ENCODE measurements around the gene TIMELESS.

The TIMELESS gene

GRCh38 chr12:56413392-56413791 is 35.8 kb downstream of the TIMELESS start:
- no peak overlapping the region for H2AFZ ChIP-seq (ENCODE audit: low read length)
- H3K79me1 ChIP-seq (ENCODE audit: low read depth, low read length): no peaks in the 10 kb centered on the region
- no peak overlapping the region for H3K4me3 ChIP-seq (ENCODE audit: low read length in 2 of 2)
- no peak for DNase-seq (ENCODE audit: low spot score)
- peaks cover 0 to 2% of the 10 kb centered on the region in 2 donors for H3K9me3 ChIP-seq (replicated peaks in 1 of 2; ENCODE audit: control insufficient read depth in 2 of 2, insufficient read depth in 1 of 2, low read depth in 1 of 2, low read length in 2 of 2)
- H3K4me1 ChIP-seq (ENCODE audit: control insufficient read depth in 2 of 2, insufficient read depth in 1 of 2, low read depth in 1 of 2, low read length in 2 of 2): no peaks in the 10 kb centered on the region
- WGBS, 2 donors (ENCODE audit: extremely low coverage in 2 of 2, insufficient read length in 2 of 2, insufficient replicate concordance in 1 of 2): no CpG with 5 or more reads among the region's 7 CpGs
- no peak overlapping the region for H3K4me2 ChIP-seq (ENCODE audit: insufficient read depth, low read length, poor library complexity, severe bottlenecking)
- no peak overlapping the region for H2AK5ac ChIP-seq (ENCODE audit: low read depth, low read length)
- H3K4ac ChIP-seq (ENCODE audit: low read length): no peak overlapping the region
- no peak overlapping the region for H2BK12ac ChIP-seq (ENCODE audit: low read length)
- H3K27ac ChIP-seq (replicated peaks; ENCODE audit: low read length): no peak overlapping the region
- peak overlapping the region; percentile 57 for H3K14ac ChIP-seq (ENCODE audit: low read length)
- peak overlapping the region; percentile 46 for H3K23ac ChIP-seq (ENCODE audit: low read depth, low read length, poor library complexity)
- H2BK120ac ChIP-seq (ENCODE audit: low read depth, low read length): no peak overlapping the region
- no peaks in the 10 kb centered on the region for H3K27me3 ChIP-seq (ENCODE audit: control insufficient read depth in 3 of 3, insufficient read depth in 3 of 3, low read depth in 1 of 3, low read length in 3 of 3)
- no peak overlapping the region for H2BK5ac ChIP-seq (ENCODE audit: low read length)
- no peak overlapping the region for H3K18ac ChIP-seq (ENCODE audit: low read length)
- H4K8ac ChIP-seq (ENCODE audit: low read depth, low read length): no peak overlapping the region
- no peak overlapping the region for H2BK15ac ChIP-seq (ENCODE audit: low read length)
- H3K9ac ChIP-seq (ENCODE audit: low read depth, low read length, poor library complexity): peak overlapping the region; percentile 25
- H3K36me3 ChIP-seq (replicated peaks in 1 of 2; ENCODE audit: control insufficient read depth in 2 of 2, insufficient read depth in 2 of 2, low read length in 2 of 2): peaks cover 19 to 62% of the 10 kb centered on the region in 2 donors
- no peak overlapping the region for H4K91ac ChIP-seq (ENCODE audit: low read depth, low read length, poor library complexity)

- Histone ChIP-seq H3K14ac (ENCODE audit: low read length) (peak overlapping the region; percentile 97), H4K91ac (ENCODE audit: low read depth, low read length, poor library complexity) (no peak overlapping the region), H2BK5ac (ENCODE audit: low read length) (no peak overlapping the region), H3K4me2 (ENCODE audit: insufficient read depth, low read length, poor library complexity, severe bottlenecking) (no peak overlapping the region), H2BK15ac (ENCODE audit: low read length) (no peak overlapping the region), H2AK5ac (ENCODE audit: low read depth, low read length) (no peak overlapping the region), H3K9me3 (replicated peaks in 1 of 2; ENCODE audit: control insufficient read depth in 2 of 2, insufficient read depth in 1 of 2, low read depth in 1 of 2, low read length in 2 of 2) (peaks cover 0 to 2% of the 10 kb centered on the region in 2 donors), H3K27ac (replicated peaks; ENCODE audit: low read length) (no peak overlapping the region), H3K9ac (ENCODE audit: low read depth, low read length, poor library complexity) (no peak overlapping the region), H2BK120ac (ENCODE audit: low read depth, low read length) (no peak overlapping the region), H3K23ac (ENCODE audit: low read depth, low read length, poor library complexity) (peak overlapping the region; percentile 90), H3K18ac (ENCODE audit: low read length) (peak overlapping the region; percentile 16), H3K4me1 (ENCODE audit: control insufficient read depth in 2 of 2, insufficient read depth in 1 of 2, low read depth in 1 of 2, low read length in 2 of 2) (no peaks in the 10 kb centered on the region), H2BK12ac (ENCODE audit: low read length) (no peak overlapping the region), H3K4me3 (ENCODE audit: low read length in 2 of 2) (peak overlapping the region in 1 of 2 donors; percentile 65), H3K79me1 (ENCODE audit: low read depth, low read length) (no peaks in the 10 kb centered on the region), H3K4ac (ENCODE audit: low read length) (no peak overlapping the region), H4K8ac (ENCODE audit: low read depth, low read length) (peak overlapping the region; percentile 49), H3K27me3 (ENCODE audit: control insufficient read depth in 3 of 3, insufficient read depth in 3 of 3, low read depth in 1 of 3, low read length in 3 of 3) (no peaks in the 10 kb centered on the region), H2AFZ (ENCODE audit: low read length) (no peak overlapping the region), H3K36me3 (replicated peaks in 1 of 2; ENCODE audit: control insufficient read depth in 2 of 2, insufficient read depth in 2 of 2, low read length in 2 of 2) (peaks cover 12 to 48% of the 10 kb centered on the region in 2 donors)
- DNase-seq (ENCODE audit: low spot score): no peak
- WGBS, 2 donors (ENCODE audit: extremely low coverage in 2 of 2, insufficient read length in 2 of 2, insufficient replicate concordance in 1 of 2): no CpG with 5 or more reads among the region's 6 CpGs
These were observed 37.2 kb downstream of the TIMELESS start for GRCh38 chr12:56411781-56412639.

- Histone ChIP-seq H2BK5ac (ENCODE audit: low read length) (no peak overlapping the region), H3K14ac (ENCODE audit: low read length) (no peak overlapping the region), H3K23ac (ENCODE audit: low read depth, low read length, poor library complexity) (no peak overlapping the region), H3K4me3 (ENCODE audit: low read length in 2 of 2) (no peak overlapping the region), H3K27me3 (ENCODE audit: control insufficient read depth in 3 of 3, insufficient read depth in 3 of 3, low read depth in 1 of 3, low read length in 3 of 3) (no peaks in the 10 kb centered on the region), H3K4ac (ENCODE audit: low read length) (no peak overlapping the region), H3K9ac (ENCODE audit: low read depth, low read length, poor library complexity) (no peak overlapping the region), H3K79me1 (ENCODE audit: low read depth, low read length) (no peaks in the 10 kb centered on the region), H4K8ac (ENCODE audit: low read depth, low read length) (no peak overlapping the region), H2BK12ac (ENCODE audit: low read length) (no peak overlapping the region), H4K91ac (ENCODE audit: low read depth, low read length, poor library complexity) (no peak overlapping the region), H3K4me2 (ENCODE audit: insufficient read depth, low read length, poor library complexity, severe bottlenecking) (no peak overlapping the region), H3K18ac (ENCODE audit: low read length) (no peak overlapping the region), H2AK5ac (ENCODE audit: low read depth, low read length) (no peak overlapping the region), H2AFZ (ENCODE audit: low read length) (no peak overlapping the region), H2BK15ac (ENCODE audit: low read length) (no peak overlapping the region), H2BK120ac (ENCODE audit: low read depth, low read length) (no peak overlapping the region), H3K4me1 (ENCODE audit: control insufficient read depth in 2 of 2, insufficient read depth in 1 of 2, low read depth in 1 of 2, low read length in 2 of 2) (no peaks in the 10 kb centered on the region), H3K36me3 (replicated peaks in 1 of 2; ENCODE audit: control insufficient read depth in 2 of 2, insufficient read depth in 2 of 2, low read length in 2 of 2) (peaks cover 8 to 36% of the 10 kb centered on the region in 2 donors), H3K9me3 (replicated peaks in 1 of 2; ENCODE audit: control insufficient read depth in 2 of 2, insufficient read depth in 1 of 2, low read depth in 1 of 2, low read length in 2 of 2) (peaks cover 0 to 2% of the 10 kb centered on the region in 2 donors), H3K27ac (replicated peaks; ENCODE audit: low read length) (no peak overlapping the region)
- DNase-seq (ENCODE audit: low spot score): no peak
- no CpG with 5 or more reads among the region's 4 CpGs for WGBS, 2 donors (ENCODE audit: extremely low coverage in 2 of 2, insufficient read length in 2 of 2, insufficient replicate concordance in 1 of 2)
These were observed 38.5 kb downstream of the TIMELESS start for GRCh38 chr12:56410768-56411167.

GRCh38 chr12:56408799-56409417 is 40.3 kb downstream of the TIMELESS start:
- WGBS, 2 donors (ENCODE audit: extremely low coverage in 2 of 2, insufficient read length in 2 of 2, insufficient replicate concordance in 1 of 2): no CpG with 5 or more reads among the region's 5 CpGs
- Histone ChIP-seq H3K4me3 (ENCODE audit: low read length in 2 of 2) (no peak overlapping the region), H4K91ac (ENCODE audit: low read depth, low read length, poor library complexity) (no peak overlapping the region)

More at GRCh38 chr12:56408799-56409417, 40.3 kb downstream of the TIMELESS start:
- Histone ChIP-seq H3K14ac (ENCODE audit: low read length) (no peak overlapping the region), H3K18ac (ENCODE audit: low read length) (no peak overlapping the region), H3K9me3 (replicated peaks in 1 of 2; ENCODE audit: control insufficient read depth in 2 of 2, insufficient read depth in 1 of 2, low read depth in 1 of 2, low read length in 2 of 2) (peaks cover 0 to 2% of the 10 kb centered on the region in 2 donors), H3K79me1 (ENCODE audit: low read depth, low read length) (no peaks in the 10 kb centered on the region), H4K8ac (ENCODE audit: low read depth, low read length) (no peak overlapping the region), H3K9ac (ENCODE audit: low read depth, low read length, poor library complexity) (no peak overlapping the region), H2AFZ (ENCODE audit: low read length) (no peak overlapping the region), H2BK5ac (ENCODE audit: low read length) (no peak overlapping the region), H3K4me2 (ENCODE audit: insufficient read depth, low read length, poor library complexity, severe bottlenecking) (no peak overlapping the region), H3K4me1 (ENCODE audit: control insufficient read depth in 2 of 2, insufficient read depth in 1 of 2, low read depth in 1 of 2, low read length in 2 of 2) (peaks cover 0 to 3% of the 10 kb centered on the region in 2 donors), H3K27me3 (ENCODE audit: control insufficient read depth in 3 of 3, insufficient read depth in 3 of 3, low read depth in 1 of 3, low read length in 3 of 3) (no peaks in the 10 kb centered on the region), H2BK12ac (ENCODE audit: low read length) (no peak overlapping the region), H3K4ac (ENCODE audit: low read length) (no peak overlapping the region), H3K36me3 (replicated peaks in 1 of 2; ENCODE audit: control insufficient read depth in 2 of 2, insufficient read depth in 2 of 2, low read length in 2 of 2) (peaks cover 8 to 18% of the 10 kb centered on the region in 2 donors), H2BK120ac (ENCODE audit: low read depth, low read length) (no peak overlapping the region), H3K27ac (replicated peaks; ENCODE audit: low read length) (no peak overlapping the region), H2BK15ac (ENCODE audit: low read length) (no peak overlapping the region), H2AK5ac (ENCODE audit: low read depth, low read length) (no peak overlapping the region), H3K23ac (ENCODE audit: low read depth, low read length, poor library complexity) (no peak overlapping the region)
- DNase-seq (ENCODE audit: low spot score): no peak

All from neuronal stem cell (in vitro differentiated cells).